Astrocyte (in vitro differentiated cells and primary cell): ENCODE data around the gene UROC1. TPM values are rescaled to one million over a fixed set of nuclear protein-coding genes. Genes with fewer than 3 reads are reported as not detected.

Experiments
- DNase-seq: peaks from one replicate; pipeline ENCODE4 v3.0.0-alpha.2; 2010; ENCODE audit warnings: low read depth
- FAIRE-seq: peaks from 2 replicates; lab custom pipeline; 2011; peaks lifted over from hg19 to GRCh38; lab: Jason Lieb, UNC
- H2AFZ ChIP-seq: 2 replicates; pipeline ENCODE4 v1.6.0; 2012; ENCODE audit warnings: low read depth, low read length, inconsistent platforms
- H3K27ac ChIP-seq: 2 replicates; pipeline ENCODE4 v1.5.1; 2011; ENCODE audit warnings: low read depth, low read length, inconsistent platforms
- H3K27me3 ChIP-seq: 2 replicates; pipeline ENCODE4 v1.6.0; 2011; ENCODE audit warnings: low read length, inconsistent platforms; ENCODE audit not compliant: insufficient read depth
- H3K36me3 ChIP-seq: 2 replicates; pipeline ENCODE4 v1.5.1; 2011; ENCODE audit warnings: low read length, inconsistent platforms; ENCODE audit not compliant: insufficient read depth
- H3K4me1 ChIP-seq: 2 replicates; pipeline ENCODE4 v1.5.1; 2011; ENCODE audit warnings: low read length, inconsistent platforms; ENCODE audit not compliant: insufficient read depth
- H3K4me2 ChIP-seq: 2 replicates; pipeline ENCODE4 v1.6.0; 2012; ENCODE audit warnings: low read length, inconsistent platforms
- H3K4me3 ChIP-seq: 2 replicates; pipeline ENCODE4 v1.5.1; 2011; ENCODE audit warnings: low read depth, mild to moderate bottlenecking, low read length, inconsistent platforms; ENCODE audit not compliant: insufficient read depth
- H3K79me2 ChIP-seq: 2 replicates; pipeline ENCODE4 v1.6.0; 2012; ENCODE audit warnings: mild to moderate bottlenecking, low read length, inconsistent platforms; ENCODE audit not compliant: insufficient read depth
- H3K9ac ChIP-seq: 2 replicates; pipeline ENCODE4 v1.6.0; 2012; ENCODE audit warnings: mild to moderate bottlenecking, low read length, inconsistent platforms
- H3K9me3 ChIP-seq: 2 replicates; pipeline ENCODE4 v1.5.1; 2012; ENCODE audit warnings: low read depth, mild to moderate bottlenecking, low read length, inconsistent platforms; ENCODE audit not compliant: insufficient read depth
- H4K20me1 ChIP-seq: 2 replicates; pipeline ENCODE4 v1.6.0; 2012; ENCODE audit warnings: low read length, inconsistent platforms; ENCODE audit not compliant: insufficient read depth
- H3K27ac Mint-ChIP-seq: one replicate; pipeline ENCODE4 v1.8.0; 2021; ENCODE audit warnings: mild to moderate bottlenecking, mixed read lengths; ENCODE audit not compliant: unreplicated experiment
- H3K27me3 Mint-ChIP-seq: one replicate; pipeline ENCODE4 v1.8.0; 2021; ENCODE audit warnings: low read depth, mixed read lengths; ENCODE audit not compliant: unreplicated experiment
- H3K36me3 Mint-ChIP-seq: one replicate; pipeline ENCODE4 v1.8.0; 2021; ENCODE audit warnings: low read depth, mixed read lengths; ENCODE audit not compliant: unreplicated experiment
- H3K4me1 Mint-ChIP-seq: one replicate; pipeline ENCODE4 v1.8.0; 2021; ENCODE audit warnings: low read depth, mixed read lengths; ENCODE audit not compliant: unreplicated experiment
- H3K4me3 Mint-ChIP-seq: one replicate; pipeline ENCODE4 v1.8.0; 2021; ENCODE audit warnings: mild to moderate bottlenecking, moderate library complexity, mixed read lengths; ENCODE audit not compliant: unreplicated experiment
- H3K9me3 Mint-ChIP-seq: one replicate; pipeline ENCODE4 v1.8.0; 2021; ENCODE audit warnings: mild to moderate bottlenecking, mixed read lengths; ENCODE audit not compliant: unreplicated experiment
- CTCF ChIP-seq: IDR thresholded peaks from 2 replicates; pipeline ENCODE4 v1.5.1; 2011; ENCODE audit warnings: low read depth, mild to moderate bottlenecking, inconsistent platforms, low read length, moderate library complexity; ENCODE audit not compliant: insufficient read depth
- EZH2 ChIP-seq: IDR thresholded peaks from 2 replicates; pipeline ENCODE4 v1.6.1; 2012; ENCODE audit warnings: mild to moderate bottlenecking, low read length, inconsistent platforms; ENCODE audit not compliant: insufficient read depth
- total RNA-seq: library from RNA; stranded (reverse); gene quantifications from 2 replicates; pipeline ENCODE4 v1.2.1, GENCODE V29; 2021

UROC1 gene
- total RNA-seq, 1 donor from 2014 or later, result not detected

- Histone ChIP-seq H3K36me3 (no peaks in the 10 kb centered on the region), H3K9me3 (no peaks in the 10 kb centered on the region), H2AFZ (no peak overlapping the region), H3K4me1 (peaks cover 5% of the 10 kb centered on the region), H3K27ac (no peak overlapping the region), H3K4me3 (no peak overlapping the region), H3K27me3 (peaks cover 2% of the 10 kb centered on the region), H3K9ac (no peak overlapping the region), H3K79me2 (no peaks in the 10 kb centered on the region), H4K20me1 (no peaks in the 10 kb centered on the region), H3K4me2 (no peak overlapping the region)
- no peak for TF ChIP-seq CTCF
- TF ChIP-seq EZH2, result no peak
- H3K4me1 Mint-ChIP-seq, result peaks cover 6% of the 10 kb centered on the region
- FAIRE-seq (no peak), DNase-seq (no peak)
- H3K36me3 Mint-ChIP-seq, result no peaks in the 10 kb centered on the region
- no peak overlapping the region for H3K27ac Mint-ChIP-seq
- peaks cover 19% of the 10 kb centered on the region for H3K27me3 Mint-ChIP-seq
- H3K9me3 Mint-ChIP-seq, result no peaks in the 10 kb centered on the region
- H3K4me3 Mint-ChIP-seq, result no peak overlapping the region
These were observed 26.2 kb downstream of the UROC1 start for GRCh38 chr3:126491221-126492013.

GRCh38 chr3:126490619-126491018 lies 27.0 kb downstream of the UROC1 start:
- Histone ChIP-seq H3K36me3 (no peaks in the 10 kb centered on the region), H3K4me1 (peaks cover 5% of the 10 kb centered on the region), H3K27me3 (peaks cover 2% of the 10 kb centered on the region), H2AFZ (no peak overlapping the region), H3K27ac (no peak overlapping the region), H3K9me3 (no peaks in the 10 kb centered on the region), H3K9ac (no peak overlapping the region), H3K4me3 (no peak overlapping the region), H4K20me1 (no peaks in the 10 kb centered on the region), H3K4me2 (no peak overlapping the region), H3K79me2 (no peaks in the 10 kb centered on the region)
- Mint-ChIP-seq H3K4me3 (no peak overlapping the region), H3K27me3 (peaks cover 21% of the 10 kb centered on the region), H3K9me3 (no peaks in the 10 kb centered on the region), H3K36me3 (no peaks in the 10 kb centered on the region), H3K27ac (peak overlapping the region; percentile 7), H3K4me1 (peaks cover 7% of the 10 kb centered on the region)
- DNase-seq (no peak), FAIRE-seq (no peak)
- TF ChIP-seq CTCF, result no peak
